GM21381 (cell line): ENCODE data around the gene PDZD8.
"Not testable (repeated sequence)": the region's sequence is repeated elsewhere in the genome, so short reads cannot be mapped to it uniquely, and the experiment has no call there.

ENCODE experiments used
- ATAC-seq: cut with Tn5 transposase; IDR thresholded peaks from one replicate; pipeline ENCODE4 v1.9.1; 2021; ENCODE audit warnings: mild to moderate bottlenecking, moderate library complexity; ENCODE audit not compliant: unreplicated experiment

Gene PDZD8

DNA sequence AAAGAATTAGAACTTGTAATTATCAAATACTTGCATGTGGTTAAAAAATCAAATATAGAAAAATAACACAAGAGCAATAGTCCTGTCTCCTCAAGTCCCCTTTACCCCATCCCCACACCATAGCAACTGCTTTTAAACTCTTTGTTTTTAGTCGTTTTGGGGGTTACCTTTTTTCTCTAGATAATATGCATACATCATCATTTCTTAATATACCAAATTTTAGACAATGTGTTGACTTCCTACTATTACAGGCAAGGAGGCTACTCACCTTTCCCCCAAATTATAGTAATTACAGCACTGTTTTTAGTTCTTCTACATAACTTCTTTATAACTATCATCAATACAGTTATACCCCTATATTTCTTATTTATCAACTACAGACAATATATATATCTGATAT, 77.0 kb downstream of the PDZD8 start:
- no peak for ATAC-seq

DNA sequence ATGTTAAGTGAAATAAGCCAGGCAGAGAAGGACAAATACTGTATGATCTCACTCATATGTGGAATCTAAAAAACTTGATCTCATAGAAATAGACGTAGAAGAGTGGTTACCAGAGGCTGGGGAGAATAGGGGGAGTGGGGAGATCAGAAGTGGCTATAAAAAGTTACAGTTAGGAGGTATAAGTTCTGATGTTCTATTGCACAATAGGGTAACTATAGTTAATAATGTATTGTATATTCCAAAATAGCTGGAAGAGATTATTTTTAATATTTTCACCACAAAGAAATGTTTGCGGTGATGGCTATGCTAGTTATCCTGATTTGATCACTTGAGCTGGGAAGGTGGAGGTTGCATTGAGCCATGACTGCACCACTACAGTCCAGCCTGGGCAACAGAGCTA, 80.5 kb downstream of the PDZD8 start:
- no peak for ATAC-seq

DNA sequence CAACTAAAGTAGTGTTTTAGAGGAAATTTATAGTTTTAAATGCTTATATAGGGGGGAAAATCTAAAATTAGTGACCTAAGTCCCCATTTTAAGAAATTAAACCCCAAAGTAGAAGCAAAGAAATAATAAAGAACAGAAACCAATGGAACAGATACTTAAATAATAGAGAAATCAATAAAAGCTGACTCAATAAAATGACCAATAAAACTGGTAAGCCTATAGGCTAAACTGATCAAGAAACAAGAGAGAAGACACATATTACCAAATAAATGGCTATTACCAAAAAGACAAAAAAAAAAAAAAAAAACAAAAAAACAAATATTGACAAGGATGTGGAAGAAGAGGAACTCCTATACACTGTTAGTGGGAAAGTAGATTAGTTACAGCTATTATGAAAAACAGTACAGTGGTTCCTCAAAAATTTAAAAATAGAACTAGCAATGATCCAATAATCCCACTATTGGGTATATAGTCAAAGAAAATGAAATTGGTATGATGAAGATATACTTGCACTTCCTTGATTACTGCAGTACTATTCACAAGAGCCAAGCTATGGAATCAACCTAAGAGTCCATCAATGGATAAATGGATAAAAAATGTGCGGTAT, 81.1 kb downstream of the PDZD8 start:
- ATAC-seq: no peak

DNA sequence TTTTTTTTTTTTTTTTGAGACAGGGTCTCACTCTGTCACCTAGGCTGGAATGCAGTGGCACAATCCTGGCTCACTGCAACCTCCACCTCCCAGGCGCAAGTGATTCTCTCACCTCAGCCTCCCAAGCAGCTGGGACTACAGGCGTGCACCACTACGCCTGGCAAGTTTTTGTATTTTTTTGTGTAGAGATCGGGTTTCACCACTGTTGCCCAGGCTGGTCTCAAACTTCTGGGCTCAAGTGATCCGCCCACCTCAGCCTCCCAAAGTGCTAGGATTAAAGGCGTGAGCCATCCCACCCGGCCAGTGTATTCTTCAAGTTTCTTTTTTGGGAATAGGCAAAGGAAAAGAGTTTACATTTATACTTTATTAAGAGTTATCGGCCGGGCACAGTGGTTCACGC, 84.4 kb downstream of the PDZD8 start:
- ATAC-seq: not testable (repeated sequence)

DNA sequence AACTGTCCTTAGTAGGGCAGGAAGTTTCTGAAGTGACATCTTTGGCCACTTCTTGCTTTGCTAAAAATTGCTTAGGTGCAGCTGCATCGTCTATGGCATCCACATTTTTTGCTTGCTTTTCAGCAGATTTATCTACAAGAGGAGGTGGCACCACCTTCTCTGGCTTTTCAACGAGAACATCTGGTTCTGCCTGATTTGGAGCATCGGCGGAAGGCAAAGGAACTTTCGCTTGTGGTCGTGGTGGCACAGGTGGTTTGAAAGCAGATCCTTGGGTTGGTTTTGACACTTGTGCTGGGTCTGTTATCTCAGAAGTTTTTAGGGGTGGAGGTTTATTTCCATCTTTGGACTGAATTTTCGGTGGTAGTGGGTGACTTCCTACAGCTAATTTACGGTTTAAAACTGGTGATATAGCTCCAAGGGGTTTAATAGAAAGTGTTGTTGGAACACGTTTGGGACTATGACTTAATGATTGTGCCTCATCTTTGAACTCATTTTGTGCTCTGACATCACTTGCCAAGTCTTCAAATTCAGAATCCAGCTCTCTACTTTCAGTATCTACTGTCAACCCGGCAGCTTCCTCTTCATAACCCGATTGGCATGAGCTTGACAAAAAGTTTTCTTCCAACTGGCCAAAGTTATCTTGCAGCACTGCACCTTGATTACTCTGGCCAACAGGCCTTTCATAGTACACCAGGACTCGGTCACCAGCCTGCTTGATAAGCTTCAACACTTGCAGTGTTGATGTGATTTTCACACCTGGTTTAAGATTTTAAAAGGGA, 90.3 kb downstream of the PDZD8 start:
- no peak for ATAC-seq

DNA sequence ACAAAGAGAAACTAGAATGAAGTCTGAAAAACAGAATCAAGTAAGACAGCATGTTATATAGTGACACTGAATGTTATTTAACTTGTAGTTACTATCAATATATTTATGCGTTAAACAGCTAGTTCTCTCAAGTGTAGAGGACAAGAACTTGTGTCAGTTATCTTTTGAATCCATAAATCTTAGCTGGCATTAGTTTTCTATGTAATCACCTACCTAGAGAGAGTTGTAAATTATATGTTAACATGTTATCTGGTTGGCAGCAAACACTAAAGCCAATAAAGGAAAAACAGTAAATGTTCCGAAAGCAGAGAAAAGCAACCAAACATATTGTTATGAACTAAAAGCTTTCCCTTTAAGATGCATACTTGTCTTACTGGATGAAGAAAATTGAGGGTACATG, 97.6 kb downstream of the PDZD8 start:
- ATAC-seq: no peak

DNA sequence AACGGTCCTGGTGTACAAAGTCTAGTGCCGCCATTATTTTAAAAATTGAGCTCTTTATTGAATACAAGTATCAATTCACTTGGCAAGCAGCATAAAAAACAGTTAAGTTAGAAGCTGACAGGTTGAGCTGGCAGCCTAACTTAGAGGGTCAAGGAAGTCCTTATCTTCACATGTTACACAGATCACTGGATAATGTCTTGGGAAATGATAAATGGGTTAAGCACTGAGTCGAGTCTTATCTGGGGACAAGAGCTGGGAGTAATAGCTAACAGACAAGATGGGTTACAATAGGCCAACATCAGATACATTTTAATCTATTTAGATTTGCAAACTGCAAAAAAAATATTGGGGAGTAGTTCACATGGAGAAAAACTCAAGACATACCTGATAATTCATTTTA, 100.1 kb downstream of the PDZD8 start:
- no peak for ATAC-seq

DNA sequence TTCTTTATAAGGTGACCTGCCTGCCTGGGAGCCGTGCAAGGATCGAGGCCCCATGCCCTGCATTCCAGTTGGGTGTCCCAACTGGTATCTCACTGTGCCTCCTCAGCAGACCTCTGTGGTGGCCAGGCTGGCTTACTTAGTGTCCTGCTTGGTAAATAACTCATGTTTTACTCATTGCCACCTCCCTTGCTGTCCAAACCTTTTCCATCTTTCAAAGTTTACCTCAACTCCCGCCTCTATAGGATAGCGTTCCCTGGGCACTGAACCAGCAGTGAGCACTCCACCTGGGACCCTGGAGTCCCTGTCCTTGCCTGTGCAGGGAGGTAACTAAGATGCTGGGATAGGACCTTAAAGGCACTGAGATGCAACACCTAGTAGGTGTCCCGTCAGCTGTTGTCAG, 100.7 kb downstream of the PDZD8 start:
- ATAC-seq: no peak

DNA sequence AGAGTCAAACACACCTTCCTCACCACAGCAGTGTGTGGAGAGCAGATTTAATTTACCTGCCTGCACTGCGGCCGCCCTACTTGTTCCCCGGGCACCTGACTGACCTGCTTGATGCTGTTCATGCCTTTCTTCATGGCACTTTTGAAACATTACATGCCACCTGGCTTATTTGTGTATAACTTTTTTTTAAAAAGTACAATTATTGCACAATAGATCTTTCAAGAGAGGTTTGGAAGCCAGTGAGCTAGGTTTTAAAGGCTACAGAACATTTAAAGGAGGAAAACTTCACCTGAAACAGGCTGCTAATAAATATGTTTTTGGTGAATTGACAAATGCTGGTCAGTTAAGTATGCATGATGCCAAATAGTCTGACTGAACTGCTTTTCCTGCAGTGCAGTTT, 101.3 kb downstream of the PDZD8 start:
- ATAC-seq: no peak

DNA sequence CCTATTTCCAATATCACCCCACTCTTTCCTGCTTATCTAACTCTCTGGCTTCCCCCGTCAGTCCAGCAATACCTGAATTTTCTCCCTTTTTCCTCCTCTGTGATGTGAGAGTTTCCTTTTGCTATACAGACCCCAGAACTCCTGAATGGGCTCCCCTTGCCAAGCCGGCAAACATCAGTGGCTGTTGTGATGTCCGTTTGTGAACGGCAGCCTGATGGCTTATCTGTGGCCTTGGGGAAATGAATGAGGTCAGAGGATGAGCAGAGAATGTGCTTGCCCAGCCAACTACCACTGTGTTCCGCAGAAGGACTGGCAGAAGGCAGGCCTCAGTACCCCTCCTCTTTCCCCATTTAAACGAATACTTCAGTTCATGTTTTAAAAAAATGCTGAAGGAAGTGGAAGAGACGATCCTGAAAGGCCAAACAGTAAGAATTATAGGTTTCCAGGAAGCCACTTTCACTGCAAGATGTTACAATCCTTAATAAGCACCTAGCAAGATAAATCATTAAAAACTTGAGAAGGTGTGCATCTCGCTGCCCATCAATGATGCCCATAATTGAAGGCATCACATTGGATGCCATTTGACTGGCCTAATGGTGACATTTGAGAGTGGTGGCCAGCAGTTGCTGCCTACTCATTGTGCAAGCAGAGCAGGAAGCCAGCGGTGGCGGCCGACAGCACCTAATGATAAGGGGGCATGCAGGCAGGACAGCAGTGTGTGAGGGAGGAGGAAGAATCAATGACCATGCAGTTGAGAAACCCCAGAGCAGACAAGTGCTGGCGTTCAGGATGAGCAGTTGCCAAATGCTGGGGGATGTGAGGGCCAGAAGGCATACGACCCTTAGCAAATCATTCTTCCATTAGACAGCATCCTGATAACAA, 102.8 kb downstream of the PDZD8 start:
- no peak for ATAC-seq

DNA sequence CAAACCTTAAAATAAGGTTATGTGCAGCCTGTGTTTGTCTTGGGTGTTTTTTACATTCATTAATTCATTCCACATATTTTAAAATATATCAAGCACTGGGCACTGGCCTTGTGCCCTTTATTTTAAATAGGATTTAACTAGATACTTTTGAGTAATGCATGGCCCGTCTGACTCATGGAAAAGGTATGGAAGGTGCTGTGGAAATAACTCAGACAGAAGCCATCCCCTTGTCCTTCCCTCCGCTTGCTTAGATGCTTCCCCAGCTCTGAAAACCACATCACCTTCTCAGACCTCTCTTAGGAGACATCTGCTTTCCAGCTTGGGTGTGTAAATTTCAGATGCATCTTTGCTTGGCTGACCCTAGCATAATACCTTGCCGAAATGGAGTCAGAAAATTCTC, 103.8 kb downstream of the PDZD8 start:
- ATAC-seq: no peak

DNA sequence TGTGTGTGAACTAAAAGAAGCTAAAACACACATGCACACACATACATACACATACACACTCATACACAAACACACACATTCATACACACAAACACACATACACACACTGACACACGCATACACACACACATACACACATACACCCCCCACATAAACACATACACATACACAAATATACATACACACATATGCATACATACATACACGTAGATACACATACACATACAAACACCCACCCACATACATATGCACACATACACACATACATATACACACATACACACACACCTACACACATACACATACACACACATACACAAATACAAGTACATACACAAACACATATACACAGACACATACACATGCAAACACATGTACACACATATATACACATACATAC, 106.3 kb downstream of the PDZD8 start:
- ATAC-seq: no peak

DNA sequence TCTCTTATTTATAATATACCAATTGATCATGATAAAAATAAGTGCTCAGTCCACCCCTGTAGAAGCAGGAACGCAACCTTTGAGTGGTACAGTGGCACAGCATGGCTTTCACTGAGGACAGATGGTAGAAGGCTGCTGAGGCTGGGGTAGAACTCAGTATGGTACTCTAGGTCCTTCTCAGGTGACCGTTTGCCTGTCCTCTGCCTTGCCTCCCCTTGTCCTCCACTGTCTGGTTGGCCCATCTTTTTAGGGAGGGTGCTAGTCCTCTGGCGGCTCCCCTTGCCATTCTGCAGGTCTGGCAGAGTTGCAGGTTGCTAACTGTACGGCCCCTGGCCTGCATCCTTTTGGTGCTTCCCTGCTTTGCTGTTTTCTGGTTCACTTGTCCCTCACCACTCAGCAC, 107.0 kb downstream of the PDZD8 start:
- no peak for ATAC-seq

DNA sequence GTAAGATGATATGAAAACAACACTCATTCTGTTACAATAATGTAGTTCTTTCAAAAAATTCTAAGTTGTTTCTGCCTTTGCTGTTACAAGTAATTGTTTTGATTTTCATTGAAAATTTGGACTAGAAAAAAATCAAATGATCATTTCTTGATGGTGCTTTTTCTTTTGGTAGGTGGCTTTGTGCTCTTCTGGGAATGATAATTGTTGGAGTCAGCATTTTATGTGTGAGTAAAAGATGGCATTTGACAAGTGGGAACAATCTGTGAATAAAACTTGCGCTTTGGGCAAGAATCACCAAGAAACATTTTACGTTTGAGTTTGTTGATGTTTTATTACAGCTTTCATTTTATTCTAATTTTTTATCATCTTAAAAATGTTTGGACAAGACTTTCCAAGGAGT, 108.4 kb downstream of the PDZD8 start:
- ATAC-seq: no peak

DNA sequence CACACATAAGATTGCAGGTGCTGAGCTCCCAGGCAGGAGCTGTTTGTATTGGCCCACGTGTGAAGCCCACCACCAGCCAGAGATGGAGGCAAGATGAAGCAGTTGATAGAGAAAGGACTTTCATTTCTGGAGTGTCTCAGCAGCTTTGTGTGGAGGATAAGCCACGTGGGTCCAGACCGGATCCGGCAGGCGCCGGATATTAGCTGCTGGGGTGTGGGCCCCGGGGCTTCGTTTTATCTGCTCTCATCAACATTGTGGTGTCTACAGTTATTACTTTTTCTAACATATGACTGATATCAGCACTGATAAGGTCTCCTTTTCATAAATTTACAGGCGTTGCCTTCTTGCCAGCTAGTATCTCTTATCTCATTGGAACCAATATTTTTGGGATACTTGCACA, 108.8 kb downstream of the PDZD8 start:
- no peak for ATAC-seq

DNA sequence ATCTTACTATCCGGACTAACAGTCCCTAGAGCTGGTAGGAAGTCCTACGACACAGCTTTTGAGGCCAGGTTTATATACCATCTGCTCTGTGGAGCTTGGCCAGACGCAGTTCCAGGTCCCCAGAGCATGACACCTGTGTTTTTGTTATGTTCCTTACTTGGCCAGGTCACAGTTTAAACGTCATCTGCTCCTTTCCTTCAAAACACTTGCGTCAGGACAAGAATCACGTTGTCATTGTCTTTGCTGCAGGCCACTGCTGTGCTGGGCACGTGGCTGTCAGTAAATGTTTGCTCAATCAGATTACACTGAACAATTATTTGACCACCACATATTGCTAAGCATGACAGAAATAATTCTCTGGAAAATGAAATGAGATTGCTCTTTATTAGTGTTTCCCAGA, 110.5 kb downstream of the PDZD8 start:
- no peak for ATAC-seq

DNA sequence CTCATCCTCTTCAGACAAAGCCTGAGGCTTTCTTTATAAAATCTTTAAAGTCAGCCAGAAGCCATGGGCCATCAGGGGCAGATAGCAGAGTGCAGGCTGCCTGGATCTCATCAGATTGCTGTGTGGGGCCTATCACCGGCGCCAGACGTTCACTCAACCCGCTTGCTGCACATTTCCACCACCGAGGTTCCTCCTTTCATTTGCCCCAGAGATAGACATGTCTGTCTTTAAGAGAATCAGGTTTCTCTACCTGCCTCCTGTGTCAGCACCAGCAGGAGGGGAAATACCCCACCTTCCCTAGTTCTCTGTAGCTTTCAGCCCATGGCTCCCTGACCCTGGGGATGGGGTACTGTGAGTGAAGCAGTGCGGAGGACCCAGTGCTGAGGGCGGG, 112.3 kb downstream of the PDZD8 start:
- ATAC-seq: no peak

DNA sequence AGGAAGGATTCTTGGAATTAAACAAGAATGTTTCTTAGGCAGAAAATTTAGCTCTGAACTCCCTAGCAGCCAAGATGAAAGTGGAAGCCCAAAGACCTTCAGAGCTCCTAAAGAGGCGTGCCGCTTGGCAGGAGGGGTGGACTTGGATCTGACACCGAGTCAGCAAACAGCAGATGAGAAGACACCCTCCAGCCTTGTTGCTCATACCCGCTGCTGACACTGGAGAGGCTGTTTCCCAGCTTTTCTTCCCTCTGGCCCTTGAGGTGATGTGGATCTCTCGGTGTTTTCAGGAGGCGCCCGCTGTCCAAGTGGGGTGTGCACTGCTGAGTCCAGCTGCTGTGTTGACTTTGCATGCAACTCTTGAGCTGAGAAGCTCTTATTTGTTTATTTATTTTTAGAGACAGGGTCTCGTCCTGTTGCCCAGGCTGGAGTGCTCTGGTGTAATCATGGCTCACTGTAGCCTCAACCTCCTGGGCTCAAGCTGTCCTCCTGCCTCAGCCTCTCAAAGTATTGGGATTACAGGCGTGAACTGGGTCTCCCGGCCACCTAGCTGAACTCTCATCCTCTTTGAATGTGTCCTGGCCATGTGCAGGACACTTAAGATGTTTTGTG, 112.8 kb downstream of the PDZD8 start:
- no peak for ATAC-seq

DNA sequence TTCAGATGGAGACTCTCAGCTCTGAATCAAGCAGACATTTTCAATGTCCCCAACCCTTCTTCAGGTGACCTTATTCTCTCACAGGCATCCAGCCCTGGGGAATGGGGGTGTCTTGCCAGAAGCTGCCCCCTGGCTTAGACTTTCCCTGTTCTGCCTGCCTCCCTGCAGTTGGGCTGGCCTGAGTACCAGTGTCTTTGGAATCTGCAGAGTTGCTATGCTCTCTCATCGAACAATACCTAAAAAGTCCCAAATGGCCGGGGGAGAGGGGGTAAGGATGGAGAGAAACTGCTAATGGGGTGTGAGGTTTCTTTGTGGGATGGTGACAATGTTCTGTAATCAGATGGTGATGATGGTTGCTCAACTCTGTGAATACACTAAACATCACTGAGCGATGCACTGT, 113.7 kb downstream of the PDZD8 start:
- ATAC-seq: no peak

DNA sequence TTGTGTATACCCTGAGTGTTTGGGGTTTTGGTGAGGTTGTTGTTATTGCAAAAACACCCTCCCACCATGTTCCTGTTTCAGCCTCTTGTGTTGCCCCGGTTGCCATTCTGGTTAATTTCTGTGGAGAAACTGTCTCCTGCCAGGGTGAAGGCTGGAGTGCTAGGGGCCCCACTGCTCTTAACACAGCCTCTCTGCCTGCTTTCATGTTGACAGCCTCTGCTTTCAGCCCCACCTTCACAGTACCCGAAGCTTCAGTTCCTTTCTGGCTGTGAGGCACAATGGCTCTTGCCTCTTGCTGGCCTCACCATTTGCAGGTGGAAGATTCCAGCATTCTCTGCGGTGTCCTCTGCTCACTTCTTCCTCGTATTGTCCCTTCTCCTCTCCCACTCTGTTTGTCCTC, 115.2 kb downstream of the PDZD8 start:
- no peak for ATAC-seq

DNA sequence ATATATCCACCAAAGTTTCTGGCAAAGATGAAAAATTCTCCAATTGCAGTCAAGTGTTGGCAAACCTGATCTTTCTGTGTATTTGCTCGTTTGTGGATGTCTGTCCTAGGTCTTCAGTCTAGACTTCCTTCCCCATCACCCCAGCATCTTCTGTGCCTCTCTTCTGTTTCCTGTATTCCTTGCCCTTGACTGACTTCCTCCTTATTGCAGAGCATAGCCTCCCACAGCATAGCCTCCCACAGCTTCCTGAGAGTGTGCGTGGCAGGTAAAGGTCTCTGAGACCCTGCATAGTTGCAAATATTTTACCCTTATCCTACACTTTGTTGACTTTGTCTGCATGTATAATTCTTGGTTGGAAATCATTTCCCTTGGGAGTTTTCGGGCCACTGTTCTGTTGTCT, 116.0 kb downstream of the PDZD8 start:
- no peak for ATAC-seq

DNA sequence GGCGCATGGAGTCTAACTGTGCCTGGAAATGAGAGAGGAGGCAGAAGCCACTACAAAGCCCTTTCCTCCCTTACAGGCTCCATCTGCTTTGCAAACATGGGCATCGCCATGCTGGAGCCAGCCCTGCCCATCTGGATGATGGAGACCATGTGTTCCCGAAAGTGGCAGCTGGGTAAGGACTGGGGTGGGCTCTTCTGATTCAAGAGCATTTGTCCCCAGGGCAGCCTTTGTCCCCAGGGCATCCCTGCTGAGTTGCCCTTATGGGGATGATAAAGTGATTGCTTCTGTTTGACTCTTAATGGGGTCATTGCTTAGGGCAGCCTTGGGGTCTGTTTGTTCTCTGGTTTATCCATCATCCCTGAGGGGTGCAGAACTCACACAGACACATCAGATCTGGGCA, 117.5 kb downstream of the PDZD8 start:
- ATAC-seq: no peak
